Stimulated activated CD4-positive, alpha-beta T cell treated with anti-CD3 and anti-CD28 coated beads, Interleukin-15, amount 100 ng/mL, for 24 hours (primary cell): ENCODE results near the gene KPNA1.

Experiments
- DNase-seq: peaks from one replicate; pipeline ENCODE4 v3.0.0-alpha.2; 2020

The KPNA1 gene

DNA sequence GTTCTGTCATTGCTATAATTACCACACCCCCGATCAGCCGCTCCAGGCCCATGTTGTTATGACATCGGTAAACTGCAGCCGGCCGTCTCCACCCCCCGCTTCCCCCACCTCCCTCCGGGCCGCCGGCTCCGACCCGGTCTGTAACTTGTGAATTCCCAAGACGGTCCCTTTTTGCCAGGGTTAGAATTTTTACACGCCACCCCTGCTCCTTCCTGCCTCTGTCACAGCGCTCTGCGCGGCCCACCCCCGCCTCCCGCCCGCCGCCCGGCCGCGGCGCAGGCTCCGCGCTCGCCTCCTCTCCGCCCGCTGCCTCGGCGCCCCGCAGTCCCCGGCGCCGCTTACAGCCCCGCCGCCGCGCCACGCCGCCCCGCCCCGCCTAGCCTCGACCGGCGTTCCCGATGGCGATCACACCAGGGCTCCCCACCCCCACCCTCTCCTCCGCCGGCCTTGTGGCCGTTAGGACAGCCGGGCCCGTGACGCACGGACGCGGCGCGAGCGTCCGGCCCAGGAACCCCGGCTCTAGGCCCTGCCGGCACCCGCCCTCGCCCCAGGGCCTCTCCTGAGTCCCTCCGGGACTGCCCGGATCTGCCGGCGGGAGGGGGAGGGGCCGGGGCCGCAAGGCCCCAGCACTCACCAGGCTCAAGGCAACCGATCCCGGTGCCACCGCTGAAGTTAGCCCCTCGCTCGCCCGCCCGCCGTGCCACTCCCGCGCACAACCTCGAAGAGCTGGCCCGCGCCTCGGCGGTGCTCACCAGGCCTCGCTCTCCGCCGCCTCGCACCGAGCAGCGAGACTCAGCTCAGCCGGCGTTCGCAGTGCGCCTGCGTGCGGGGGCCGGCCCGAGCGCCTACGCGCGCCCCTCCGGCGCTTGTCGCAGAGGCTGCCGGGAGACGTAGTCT lies at the start of gene KPNA1:
KPNA1 (minus strand) TSS at position 817 of the 897 bp plus-strand sequence. CDS start 18,374 bp downstream, outside the sequence.
- peak; percentile 90 for DNase-seq

DNA sequence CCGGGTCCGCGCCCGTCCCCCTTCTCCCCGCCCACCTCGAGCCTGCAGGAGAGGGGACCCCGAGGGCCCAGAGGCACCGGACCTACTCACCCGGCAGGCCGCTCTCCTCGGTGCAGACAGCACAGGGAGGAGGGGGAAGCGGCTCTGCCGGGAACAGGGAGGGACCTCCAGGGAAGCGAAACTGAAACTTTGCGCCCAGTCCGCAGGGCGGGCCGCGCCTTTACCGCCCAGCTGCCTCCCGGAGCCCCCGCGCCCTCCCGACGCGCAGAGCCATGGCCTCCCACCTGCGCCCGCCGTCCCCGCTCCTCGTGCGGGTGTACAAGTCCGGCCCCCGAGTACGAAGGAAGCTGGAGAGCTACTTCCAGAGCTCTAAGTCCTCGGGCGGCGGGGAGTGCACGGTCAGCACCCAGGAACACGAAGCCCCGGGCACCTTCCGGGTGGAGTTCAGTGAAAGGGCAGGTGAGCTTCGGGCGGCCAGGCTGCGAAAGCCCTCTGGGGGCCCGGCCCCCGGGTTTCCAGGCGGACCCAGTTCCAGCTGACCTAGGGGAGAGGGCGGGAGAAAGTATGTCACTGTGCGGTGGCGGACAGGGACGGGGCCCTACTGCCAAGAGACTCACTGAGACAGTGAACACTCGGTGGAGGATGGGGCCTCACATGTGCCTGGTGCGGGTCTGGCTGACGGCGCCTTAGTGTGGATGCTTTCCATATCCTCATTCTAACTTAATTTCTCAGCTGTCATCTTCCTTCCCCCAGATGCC lies 49.6 kb upstream of the KPNA1 start, which contains the start of the genes DTX3L and PARP9:
DTX3L (plus strand) TSS at position 184 of the 758 bp plus-strand sequence; CDS start at position 273, 89 bp downstream.
PARP9 (minus strand) TSS at position 146 of the 758 bp plus-strand sequence. CDS start 4,680 bp downstream, outside the sequence.
- DNase-seq, result peak; percentile 81

DNA sequence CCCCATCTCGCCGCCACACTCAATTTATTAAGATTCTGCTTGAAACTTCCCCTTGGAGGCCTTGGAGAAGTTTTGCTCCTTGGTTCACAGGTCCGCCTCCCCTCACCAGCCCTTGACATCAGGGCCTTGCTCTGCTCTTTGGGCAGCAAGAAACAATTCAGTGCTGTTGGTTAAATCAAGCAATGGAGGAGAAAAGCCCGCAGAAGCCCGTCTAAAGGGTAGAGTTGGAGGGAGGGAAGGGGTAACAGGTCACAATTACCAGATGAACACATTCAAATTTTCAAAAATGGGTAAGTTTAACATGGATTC lies 48.9 kb upstream of the KPNA1 start:
- DNase-seq, result peak; percentile 26

DNA sequence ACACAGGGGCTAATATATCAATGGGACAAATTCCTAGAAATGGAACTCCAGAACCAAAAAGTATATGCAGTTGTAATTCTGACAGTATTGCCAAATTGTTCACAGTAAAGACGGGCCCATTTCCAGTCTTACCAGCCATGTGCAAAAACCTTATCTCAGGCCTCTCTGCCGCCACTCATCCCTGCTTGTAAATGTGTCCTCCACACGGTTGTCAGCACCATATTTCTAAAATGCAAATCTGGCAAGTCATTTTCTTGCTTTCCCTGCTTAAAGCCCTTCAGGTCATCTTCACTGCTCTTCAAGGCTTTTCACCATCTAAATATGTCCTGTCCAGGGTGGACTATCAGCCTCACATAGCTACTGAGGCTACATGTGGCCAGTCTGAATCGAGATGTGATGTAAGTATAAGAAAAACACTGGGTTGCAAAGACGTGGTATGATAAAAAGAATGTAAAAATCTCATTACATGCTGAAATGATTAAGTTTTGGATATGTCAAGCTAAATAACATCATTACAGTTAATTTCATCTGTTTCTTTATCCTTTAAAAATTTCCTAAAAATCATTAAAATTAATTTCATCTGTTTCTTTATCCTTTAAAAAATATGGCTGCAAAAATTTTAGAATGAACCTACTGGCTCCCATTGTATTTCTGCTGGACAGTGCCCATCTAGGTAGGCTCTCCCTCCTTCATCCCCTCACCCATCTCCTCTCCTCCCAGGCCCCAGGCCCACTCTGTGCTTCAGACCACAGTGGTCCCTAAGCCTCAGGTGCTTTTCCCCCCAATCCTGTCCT lies 48.4 kb upstream of the KPNA1 start:
- DNase-seq, result no peak

DNA sequence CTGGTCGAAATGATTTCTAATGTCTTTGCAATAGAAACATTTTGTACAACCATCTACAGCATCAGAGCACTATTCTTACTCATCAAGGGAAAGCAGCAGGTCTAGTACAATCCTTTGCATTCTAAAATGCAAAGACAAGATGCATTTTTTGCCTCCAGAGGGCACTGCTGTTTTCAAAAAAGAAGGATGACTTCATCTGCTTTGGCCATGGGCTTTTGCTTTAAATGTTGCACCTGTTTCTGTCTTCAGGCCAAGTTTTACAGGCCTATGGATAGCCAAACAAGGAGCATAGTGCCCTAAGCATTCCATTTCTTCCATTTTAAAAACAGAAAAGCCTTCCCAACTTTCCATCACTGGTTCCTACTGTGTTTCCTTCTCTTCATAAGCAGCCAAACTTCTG lies 45.9 kb upstream of the KPNA1 start:
- DNase-seq, result peak; percentile 62

DNA sequence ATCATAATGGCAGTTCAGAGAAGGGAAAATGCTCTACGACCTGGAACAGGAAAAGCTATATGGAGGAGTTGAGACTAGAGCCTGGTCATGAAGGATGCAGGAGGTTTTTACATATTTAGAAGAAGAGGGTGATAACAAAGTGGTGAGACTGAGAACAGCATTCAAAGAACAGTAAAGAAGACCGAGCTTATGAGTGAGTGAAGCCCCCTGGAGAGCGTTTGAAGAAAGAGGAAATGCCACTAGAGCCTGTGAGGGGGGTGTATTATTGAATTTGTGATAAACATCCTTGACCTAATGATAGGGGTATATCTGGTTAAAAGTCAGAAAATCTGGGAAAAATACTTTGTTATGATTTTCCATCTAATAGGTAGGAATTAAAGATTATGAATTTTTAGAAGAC lies 45.2 kb upstream of the KPNA1 start:
- DNase-seq, result no peak

DNA sequence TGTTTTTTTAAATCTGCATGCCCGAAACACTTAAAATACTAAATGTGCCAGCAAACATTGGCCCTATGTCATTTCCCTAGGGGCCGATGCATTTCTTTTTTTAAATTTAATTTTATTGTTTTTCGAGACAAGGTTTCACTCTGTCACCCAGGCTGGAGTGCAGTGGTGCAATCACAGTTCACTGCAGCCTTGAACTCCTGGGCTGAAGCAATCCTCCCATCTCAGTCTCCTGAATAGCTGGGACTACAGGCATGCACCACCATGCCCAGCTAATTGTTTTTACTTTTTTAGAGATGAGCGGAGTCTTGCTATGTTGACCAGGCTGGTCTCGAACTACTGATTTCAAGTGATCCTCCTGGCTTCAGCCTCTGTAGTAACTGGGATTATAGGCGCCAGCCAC lies 43.9 kb upstream of the KPNA1 start:
- DNase-seq, result no peak

DNA sequence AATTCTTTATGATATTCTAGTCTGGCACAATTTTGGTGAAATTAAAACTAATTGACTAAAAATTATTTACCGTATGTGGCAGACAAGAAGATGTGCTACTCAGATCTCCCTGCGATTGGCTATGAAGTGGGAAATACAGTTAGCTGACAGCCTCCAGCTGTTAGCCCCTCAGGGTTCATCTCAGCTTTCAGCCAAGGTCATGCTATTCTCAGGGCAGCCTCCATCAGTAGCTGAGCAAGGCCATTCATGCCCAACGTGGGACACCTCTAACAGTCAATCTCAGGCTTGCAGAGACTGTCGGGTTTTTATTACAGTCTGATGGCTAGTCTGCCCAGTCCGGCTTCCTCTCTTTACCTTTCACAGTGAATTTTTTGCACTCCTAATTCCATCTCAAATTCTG lies 42.6 kb upstream of the KPNA1 start:
- no peak for DNase-seq

DNA sequence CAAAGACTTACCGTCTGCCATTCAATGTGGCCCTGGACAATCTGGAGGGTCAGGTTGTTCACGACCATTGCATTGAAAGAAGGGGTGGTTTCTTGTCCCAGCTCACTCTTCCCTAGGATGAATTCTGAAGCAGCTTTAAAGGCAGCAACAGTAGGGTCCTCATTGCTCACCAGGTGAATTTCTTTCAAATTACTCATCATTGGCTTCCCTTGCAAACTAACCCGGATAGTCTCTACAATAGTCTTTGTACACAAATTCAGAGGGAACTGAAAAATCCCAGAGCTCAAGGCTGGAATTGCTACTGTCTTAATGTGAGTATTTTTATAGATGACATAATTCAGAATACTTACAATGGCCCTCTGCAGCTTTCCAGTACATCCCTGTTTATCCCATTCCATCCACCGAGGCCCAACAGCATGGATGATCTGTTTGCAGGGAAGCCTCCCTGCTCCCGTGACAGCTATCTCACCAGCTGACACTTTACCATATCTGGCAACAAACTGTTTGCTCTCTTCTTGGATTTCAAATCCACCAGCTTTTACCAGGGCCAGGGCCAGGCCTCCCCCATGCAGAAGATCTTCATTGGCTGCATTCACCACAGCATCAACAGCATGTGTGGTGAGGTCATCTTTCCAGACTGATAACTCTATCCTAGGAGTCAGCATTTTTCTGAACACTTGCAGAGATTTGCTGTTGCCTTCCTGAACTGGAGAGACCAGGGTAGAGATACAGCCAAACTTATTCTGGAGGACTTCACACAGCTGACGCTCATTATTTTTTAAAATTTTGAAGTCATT lies 40.7 kb upstream of the KPNA1 start:
- DNase-seq, result no peak

DNA sequence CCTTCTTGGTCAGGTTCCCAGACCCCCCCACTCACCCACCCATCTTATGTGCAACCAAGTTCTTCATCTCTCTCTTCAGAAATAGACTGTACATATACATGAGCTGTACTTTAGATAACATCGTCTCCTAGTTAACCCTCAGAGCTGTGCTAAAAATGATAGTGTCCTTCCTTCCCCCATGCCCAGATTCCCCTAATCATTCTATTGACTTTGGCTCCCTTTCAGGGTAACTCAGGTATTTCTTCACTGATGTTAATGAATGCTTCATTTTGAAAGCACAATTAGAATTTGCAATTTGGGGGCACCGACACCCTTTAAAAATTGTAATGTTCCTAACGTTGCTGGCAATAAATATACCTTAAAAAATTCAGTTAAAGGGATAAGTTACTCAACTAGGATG lies 38.4 kb upstream of the KPNA1 start:
- DNase-seq, result no peak

DNA sequence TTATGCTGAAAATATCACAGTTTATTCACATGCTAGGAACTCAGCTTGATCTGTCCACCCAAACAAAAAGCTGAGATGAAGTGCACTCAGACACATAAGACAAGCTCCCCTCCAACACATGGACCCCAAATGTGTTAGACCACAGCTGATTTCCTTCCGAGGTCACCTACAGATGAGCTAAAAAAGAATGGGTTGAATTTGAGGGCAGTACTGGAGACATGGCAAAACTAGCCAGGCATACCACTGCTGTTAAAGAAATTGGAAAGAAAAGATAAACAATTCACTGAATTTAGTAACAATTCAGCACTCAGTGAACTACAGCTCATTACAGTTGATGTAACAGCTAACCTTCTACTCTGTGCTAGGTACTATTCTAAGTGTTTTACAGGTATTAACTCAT lies 33.9 kb upstream of the KPNA1 start:
- no peak for DNase-seq

DNA sequence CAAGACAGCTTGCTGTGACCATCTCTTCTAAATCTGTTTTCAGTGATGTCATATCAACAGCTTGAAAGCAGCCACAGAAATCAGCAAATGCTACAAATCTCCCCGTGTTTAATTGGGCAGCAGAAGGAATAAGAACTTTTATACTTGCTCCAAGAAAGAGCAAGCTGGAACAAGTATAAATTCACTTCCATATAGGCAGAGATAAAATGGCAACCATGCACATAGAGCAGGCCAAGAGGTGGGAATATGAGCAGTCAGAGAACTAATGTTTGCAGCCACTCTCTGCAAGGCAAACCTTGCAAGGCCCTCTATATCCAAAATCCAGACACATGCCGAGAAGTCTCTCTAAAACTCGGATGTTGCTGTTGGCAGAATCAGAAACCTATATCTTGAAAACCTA lies 33.3 kb upstream of the KPNA1 start:
- DNase-seq, result no peak

DNA sequence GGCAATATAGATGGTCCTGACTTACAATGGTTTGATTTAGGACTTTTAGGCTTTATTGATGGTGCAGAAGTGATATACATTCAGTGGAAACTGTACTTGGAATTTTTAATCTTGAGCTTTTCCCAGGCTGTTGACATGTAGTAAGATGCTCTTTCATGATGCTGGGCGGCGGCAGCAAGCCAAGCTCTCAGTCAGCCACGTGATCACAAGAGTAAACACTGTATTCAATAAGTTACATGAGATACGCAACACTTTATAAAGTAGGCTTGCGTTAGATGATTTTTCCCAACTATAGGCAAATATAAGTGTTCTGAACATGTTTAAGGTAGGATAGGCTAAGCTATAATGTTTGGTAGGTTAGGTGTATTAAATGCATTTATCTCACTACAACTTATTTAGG lies 31.4 kb upstream of the KPNA1 start:
- no peak for DNase-seq

DNA sequence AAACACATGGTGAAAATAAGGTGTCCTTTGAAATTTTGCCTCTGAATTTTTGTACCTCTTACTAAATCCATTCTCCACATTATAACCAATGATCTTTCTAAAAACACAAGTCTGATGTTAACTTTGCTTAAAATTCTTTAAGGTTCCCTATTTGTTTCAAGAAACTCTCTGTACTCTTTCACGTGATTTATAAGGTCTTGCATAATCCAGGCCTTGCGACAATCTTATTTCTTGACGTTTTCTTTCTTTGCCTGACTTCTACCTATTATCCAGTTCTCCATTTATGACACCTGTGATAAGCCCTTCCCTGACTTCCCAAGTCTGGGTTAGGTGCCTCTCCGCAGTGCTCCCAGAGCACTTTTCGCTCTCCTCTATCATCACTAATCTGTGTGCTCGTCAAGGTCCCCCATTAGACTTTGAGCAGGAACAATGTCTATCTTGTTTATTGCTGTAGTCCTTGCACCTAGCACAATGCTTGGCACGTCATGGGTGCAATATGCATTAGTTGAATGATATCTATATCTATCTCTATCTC lies 24.3 kb upstream of the KPNA1 start:
- DNase-seq, result no peak

DNA sequence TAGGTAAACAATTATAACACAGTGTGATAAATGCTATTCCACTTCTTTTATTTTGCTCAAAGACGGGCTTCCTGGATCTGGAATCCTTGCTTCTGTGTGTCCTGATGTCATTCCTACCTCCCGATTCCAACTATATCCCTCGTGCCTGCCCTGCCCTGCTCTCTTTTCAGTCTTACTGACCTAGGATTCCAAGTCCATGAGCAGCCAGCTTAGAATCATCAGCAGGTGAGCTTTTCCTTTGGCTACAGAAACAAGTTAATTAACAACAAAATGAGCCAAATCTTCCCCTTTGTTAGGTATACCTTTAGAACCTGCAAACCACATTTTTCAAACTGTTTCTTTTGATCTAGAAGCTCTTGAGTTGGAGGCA lies 21.9 kb upstream of the KPNA1 start:
- DNase-seq, result no peak

DNA sequence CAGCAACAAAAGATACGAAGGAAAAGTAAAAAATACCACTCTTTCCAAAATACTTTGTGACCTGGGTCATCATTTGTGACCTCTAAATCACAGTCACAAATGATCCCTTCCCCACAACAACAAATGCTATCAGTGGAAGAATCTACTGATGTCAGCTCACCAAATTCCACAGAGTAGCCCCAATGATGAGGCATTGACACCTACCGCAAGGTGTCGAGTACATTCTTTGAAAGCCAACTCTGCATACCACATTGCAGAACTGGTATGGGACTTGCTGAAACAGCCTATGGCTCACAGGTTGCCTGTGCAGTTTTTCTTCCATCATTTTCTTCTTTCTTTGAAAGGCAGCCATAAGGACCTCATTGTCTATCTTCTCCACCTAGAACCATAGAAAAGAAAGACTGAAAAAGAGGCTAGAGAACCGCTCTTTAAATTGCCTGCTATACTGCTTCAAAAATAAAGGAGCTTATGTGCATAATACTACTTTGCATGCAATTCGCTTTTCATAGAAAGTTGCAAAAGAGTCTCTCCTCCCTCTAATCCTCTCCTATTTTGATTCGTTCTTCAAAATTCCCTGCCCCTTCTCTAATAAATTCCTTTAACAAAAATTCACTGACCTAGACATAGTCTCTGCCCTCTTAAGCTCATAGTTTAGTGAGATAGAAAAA lies 21.4 kb upstream of the KPNA1 start:
- DNase-seq, result no peak

DNA sequence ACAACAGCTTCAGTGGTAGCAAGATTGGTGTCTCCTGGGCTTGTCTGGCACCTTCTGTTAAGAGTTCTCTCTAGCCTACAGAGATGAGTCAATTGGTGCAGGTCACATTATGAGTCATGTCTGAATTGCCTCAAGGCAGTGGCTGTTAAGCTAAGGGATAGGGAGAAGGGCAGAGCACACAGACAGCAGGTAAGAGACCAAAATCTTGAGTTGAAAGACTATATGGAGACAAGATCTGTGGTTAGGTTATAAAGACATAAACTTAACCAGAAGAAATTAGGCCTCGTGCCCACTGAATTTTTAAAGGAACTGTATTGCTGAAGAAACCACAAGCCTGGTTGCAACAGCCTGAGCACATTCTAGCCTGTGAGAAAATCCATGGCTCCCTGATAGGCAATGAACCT lies 19.2 kb upstream of the KPNA1 start:
- DNase-seq, result peak; percentile 61

DNA sequence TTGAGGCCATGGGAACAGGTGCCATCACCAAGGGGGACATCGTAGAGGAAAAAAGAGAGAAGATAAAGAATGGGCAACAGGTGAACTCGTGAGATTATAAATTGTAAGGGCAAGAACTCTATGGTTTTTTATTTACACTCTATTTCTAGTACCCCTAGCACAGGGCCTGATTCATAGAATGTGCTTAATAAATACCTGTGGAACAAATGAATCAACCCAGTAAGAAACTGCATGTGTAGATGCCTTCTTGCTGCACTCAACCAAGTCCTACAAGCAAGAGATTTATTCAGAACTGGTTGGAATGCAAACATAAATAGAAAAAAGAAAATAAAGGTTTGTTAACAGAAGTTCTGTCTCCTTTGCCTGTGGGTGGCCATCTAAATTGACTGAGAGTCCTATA lies 18.7 kb upstream of the KPNA1 start:
- DNase-seq, result no peak

DNA sequence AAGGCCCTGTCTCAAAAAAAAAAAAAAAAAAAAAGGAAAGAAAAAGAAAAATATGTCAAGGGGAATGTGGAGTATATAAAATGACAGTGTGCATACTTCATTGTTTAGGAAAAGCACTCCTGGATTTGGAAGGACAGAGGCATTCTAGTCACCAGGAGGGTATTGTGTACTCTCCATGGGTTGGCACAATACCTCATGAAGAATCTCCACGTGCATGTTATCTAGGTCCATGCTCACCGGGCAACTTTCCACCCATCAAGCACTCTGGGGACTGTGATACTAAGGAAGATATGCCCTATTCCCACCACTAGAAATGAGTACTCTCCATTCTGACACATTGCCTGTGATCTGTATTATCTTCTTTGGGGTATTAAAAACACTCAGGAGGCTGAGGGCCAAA lies 15.4 kb upstream of the KPNA1 start:
- DNase-seq, result no peak

DNA sequence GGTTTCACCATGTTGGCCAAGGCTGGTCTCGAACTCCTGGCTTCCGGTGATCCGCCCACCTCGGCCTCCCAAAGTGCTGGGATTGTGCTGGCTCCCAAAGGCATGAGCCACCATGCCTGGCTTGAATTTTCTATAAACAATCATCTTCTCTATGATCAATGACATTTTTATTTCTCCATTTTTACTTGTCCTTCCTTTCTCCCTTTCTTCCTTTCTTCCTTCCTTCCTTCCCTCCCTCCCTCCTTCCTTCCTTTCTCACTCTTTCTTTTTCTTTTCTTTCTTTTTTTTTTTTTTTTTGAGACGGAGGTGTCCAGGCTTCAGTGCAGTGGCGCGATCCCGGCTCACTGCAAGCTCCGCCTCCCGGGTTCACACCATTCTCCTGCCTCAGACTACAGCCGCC lies 8.6 kb upstream of the KPNA1 start:
- no peak for DNase-seq

DNA sequence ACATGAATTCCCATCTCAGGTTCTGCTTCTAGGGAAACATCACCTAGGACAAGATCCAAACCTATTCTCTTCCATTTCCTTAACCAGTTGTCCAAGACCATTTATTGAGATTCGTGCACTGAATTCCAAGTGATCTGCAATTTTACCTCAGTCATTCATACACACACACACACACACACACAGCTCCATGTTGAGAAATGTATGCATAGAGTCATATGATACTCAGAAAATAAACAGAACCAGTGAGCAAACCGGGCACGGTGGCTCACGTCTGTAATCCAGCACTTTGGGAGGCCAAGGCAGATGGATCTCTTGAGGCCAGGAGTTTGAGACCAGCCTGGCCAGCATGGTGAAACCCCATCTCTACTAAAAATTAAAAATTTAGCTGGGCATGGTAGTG lies 6.1 kb upstream of the KPNA1 start:
- no peak for DNase-seq

DNA sequence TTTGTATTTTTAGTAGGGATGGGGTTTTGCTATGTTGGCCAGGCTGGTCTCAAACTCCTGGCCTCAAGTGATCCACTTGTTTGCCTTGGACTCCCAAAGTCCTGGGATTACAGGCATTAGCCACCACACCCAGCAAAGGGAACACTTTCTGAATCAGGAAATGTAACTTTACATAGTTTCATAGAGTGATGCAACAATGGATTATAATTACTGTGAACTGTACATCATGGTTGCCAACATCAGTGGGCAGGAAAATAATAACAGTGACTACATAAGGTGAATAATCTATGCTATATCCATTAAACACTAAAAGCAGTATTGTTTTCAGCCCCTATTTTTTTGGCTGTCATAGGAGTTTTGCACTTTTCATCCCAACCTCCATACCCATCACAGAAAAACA lies 5.0 kb upstream of the KPNA1 start:
- DNase-seq, result no peak
